Tibial artery (tissue), 4 donors: ENCODE results near the gene CDADC1.

Source experiments
- DNase-seq, 2 donors: peaks; one replicate each; pipeline ENCODE4 v3.0.0-alpha.2; 2019
- H3K27ac ChIP-seq, 2 donors: fragments of 200-600 bp; sonication (generic) in 1 of 2; 1 replicate in 1 of 2; 2 replicates in 1 of 2; pipeline ENCODE4 v1.5.1; 2018 to 2019; ENCODE audit warnings: mild to moderate bottlenecking in 1 of 2
- H3K27me3 ChIP-seq, 2 donors: fragments of 200-600 bp; sonication (generic) in 1 of 2; one replicate each; pipeline versions ENCODE4 v1.5.1 to v1.6.0; 2016 to 2019
- H3K36me3 ChIP-seq, 3 donors: fragments of 200-600 bp; sonication (generic) in 2 of 3; one replicate each; pipeline ENCODE4 v1.5.1; 2016 to 2019; ENCODE audit warnings: mild to moderate bottlenecking in 2 of 3
- H3K4me1 ChIP-seq, 4 donors: fragments of 200-600 bp; sonication (generic) in 2 of 4; 1 replicate in 3 of 4; 2 replicates in 1 of 4; pipeline ENCODE4 v1.5.1; 2016 to 2019
- H3K4me3 ChIP-seq, 2 donors: fragments of 200-600 bp; sonication (generic) in 1 of 2; 1 replicate in 1 of 2; 2 replicates in 1 of 2; pipeline ENCODE4 v1.5.1; 2018 to 2019; ENCODE audit warnings: mild to moderate bottlenecking in 2 of 2
- H3K9me3 ChIP-seq, 3 donors: fragments of 200-600 bp; sonication (generic) in 1 of 3; one replicate each; pipeline ENCODE4 v1.5.1; 2016 to 2019
- CTCF ChIP-seq, 2 experiments: fragments of 200-600 bp in 1 of 2; fragments of 450-650 bp in 1 of 2; IDR thresholded peaks; one replicate each; pipeline ENCODE4 v1.5.1; 2017 to 2019; ENCODE audit warnings: antibody characterized with exemption in 2 of 2, mild to moderate bottlenecking in 1 of 2, moderate library complexity in 1 of 2
- intact Hi-C: fragments of 100-400 bp; cut with DNase I; formaldehyde crosslinking; loops from one replicate; pipeline ENCODE4 v1.15.0; 2023; ENCODE audit warnings: low total_unique reads

CDADC1 gene

GRCh38 chr13:49225223-49226042 is 22.3 kb upstream of the CDADC1 start:
- Histone ChIP-seq H3K9me3 (no peaks in the 10 kb centered on the region), H3K27me3 (peaks cover 0 to 25% of the 10 kb centered on the region in 2 donors), H3K27ac (no peak overlapping the region), H3K4me3 (no peak overlapping the region), H3K36me3 (no peaks in the 10 kb centered on the region), H3K4me1 (peaks cover 0 to 10% (median 6%) of the 10 kb centered on the region in 4 donors)
- no peak for DNase-seq
- no peak for TF ChIP-seq CTCF (IDR thresholded peaks at IDR 0.05)
- intact Hi-C loops = no loop called here

GRCh38 chr13:49226613-49227012 is 21.1 kb upstream of the CDADC1 start:
- peaks cover 0 to 13% of the 10 kb centered on the region in 2 donors for H3K27me3 ChIP-seq
- TF ChIP-seq CTCF (IDR thresholded peaks at IDR 0.05) = no peak
- H3K4me1 ChIP-seq = no peaks in the 10 kb centered on the region
- intact Hi-C loops = no loop called here
- H3K36me3 ChIP-seq = no peaks in the 10 kb centered on the region
- no peak for DNase-seq
- H3K27ac ChIP-seq = no peak overlapping the region
- no peaks in the 10 kb centered on the region for H3K9me3 ChIP-seq
- no peak overlapping the region for H3K4me3 ChIP-seq

- no peak for DNase-seq
- intact Hi-C loops = no loop called here
- H3K27me3 ChIP-seq = no peaks in the 10 kb centered on the region
- H3K27ac ChIP-seq = no peak overlapping the region
- no peak for TF ChIP-seq CTCF (IDR thresholded peaks at IDR 0.05)
- H3K4me1 ChIP-seq = no peaks in the 10 kb centered on the region
- no peaks in the 10 kb centered on the region for H3K9me3 ChIP-seq
- no peak overlapping the region for H3K4me3 ChIP-seq
- H3K36me3 ChIP-seq = no peaks in the 10 kb centered on the region
These were observed 13.0 kb upstream of the CDADC1 start for GRCh38 chr13:49234741-49235140.

- Histone ChIP-seq H3K4me1 (no peaks in the 10 kb centered on the region), H3K27ac (no peak overlapping the region), H3K9me3 (no peaks in the 10 kb centered on the region), H3K27me3 (no peaks in the 10 kb centered on the region), H3K4me3 (no peak overlapping the region), H3K36me3 (no peaks in the 10 kb centered on the region)
- no peak for DNase-seq
- intact Hi-C loops = no loop called here
- no peak for TF ChIP-seq CTCF (IDR thresholded peaks at IDR 0.05)
These were observed 11.8 kb upstream of the CDADC1 start for GRCh38 chr13:49235856-49236431.

GRCh38 chr13:49238621-49239020 is 9.1 kb upstream of the CDADC1 start:
- Histone ChIP-seq H3K36me3 (no peaks in the 10 kb centered on the region), H3K27me3 (no peaks in the 10 kb centered on the region), H3K27ac (no peak overlapping the region), H3K4me3 (no peak overlapping the region), H3K4me1 (no peaks in the 10 kb centered on the region), H3K9me3 (no peaks in the 10 kb centered on the region)
- intact Hi-C loops = no loop called here
- no peak for DNase-seq
- TF ChIP-seq CTCF (IDR thresholded peaks at IDR 0.05) = no peak
